HK-2 (cell line): ENCODE results near the gene HEY2.
"Not testable (repeated sequence)": the region's sequence is repeated elsewhere in the genome, so short reads cannot be mapped to it uniquely, and the experiment has no call there.

Experiments
- DNase-seq: peaks from one replicate; pipeline ENCODE4 v3.0.0-alpha.2; 2018; ENCODE audit not compliant: unreplicated experiment

Gene HEY2

GRCh38 chr6:125795301-125795700 is 45.9 kb downstream of the HEY2 start:
- no peak for DNase-seq

DNA sequence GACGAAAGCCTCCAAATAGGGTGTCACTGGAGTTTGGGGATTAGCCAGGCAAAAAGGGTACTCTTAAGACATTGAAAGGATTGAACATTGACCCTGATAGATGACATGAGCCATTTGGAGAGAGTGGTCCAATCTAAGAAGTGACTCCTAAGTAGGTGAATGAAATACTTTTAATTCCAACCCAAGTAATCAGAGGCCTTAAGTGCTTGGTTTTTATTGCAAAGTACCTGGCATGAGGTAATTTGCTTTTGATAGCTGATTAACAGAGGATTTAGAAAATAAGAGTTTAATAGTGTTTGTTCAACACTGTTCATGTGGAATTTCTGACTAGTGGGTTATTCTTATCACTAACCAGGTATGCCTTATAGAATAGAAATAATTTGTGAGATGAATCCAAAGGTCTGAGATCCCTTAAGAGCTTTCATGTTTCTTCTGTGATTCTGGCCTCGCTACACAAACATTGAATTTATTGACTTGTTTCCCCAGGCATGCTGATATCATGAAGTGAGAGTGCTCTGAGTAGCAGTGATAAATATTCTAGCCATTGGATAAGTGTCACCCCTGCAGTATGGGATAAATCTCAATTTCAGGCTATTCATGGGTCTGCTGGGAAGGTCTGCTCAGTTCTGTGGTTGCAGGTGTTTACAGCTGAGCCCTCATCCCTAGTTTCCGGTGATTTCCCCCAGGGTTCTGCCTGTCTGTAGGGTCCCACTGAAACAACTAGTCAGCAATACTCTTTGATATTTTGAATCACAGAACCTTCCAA is 47.9 kb downstream of the HEY2 start:
- no peak for DNase-seq

DNA sequence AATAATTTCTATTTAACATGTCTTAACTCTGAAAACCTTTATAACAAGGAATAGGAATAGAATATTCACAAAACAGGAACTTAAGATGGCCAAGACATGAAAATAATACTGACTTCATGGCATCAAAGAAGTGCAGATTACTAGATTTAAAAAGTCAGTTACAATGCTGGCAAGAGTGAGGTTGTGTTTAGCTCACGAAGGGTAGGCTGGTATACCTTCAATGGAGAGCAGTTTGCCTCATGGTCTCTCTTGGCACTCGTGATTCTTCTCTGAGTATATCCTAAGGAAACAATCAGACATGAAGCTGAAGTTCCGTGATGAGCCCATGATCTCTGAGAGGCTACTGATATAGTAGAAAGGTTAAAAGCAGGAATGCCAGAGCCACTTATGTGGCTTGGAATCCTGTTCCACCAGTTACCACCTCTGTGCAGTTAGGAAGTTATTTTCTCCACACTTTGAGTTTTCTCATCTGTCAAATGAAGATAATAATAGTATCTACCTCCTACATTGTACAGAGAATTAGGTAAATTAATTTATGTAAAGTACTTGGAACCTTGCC is 48.5 kb downstream of the HEY2 start:
- no peak for DNase-seq

- DNase-seq, result no peak
Observed at GRCh38 chr6:125798734-125799508, 49.5 kb downstream of the HEY2 start.

DNA sequence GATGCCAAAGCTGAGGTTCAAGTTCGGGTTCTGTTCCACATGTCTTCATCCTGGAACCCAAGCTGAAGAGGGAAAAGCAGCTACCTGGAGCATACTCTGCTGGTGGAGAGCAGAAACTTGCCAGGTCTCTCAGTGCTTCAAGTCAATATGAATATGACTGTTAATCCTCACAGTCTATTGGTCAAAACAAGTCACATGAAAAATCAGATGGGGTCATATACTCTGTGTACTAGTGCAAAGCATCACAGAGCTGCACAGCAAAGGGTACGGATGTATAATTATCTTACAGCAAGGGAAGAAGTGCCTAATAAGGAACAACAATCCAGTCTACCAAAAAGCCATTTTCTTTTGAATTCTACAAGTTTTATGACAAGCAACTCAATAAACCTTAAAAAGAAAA is 53.0 kb downstream of the HEY2 start:
- DNase-seq, result no peak

DNA sequence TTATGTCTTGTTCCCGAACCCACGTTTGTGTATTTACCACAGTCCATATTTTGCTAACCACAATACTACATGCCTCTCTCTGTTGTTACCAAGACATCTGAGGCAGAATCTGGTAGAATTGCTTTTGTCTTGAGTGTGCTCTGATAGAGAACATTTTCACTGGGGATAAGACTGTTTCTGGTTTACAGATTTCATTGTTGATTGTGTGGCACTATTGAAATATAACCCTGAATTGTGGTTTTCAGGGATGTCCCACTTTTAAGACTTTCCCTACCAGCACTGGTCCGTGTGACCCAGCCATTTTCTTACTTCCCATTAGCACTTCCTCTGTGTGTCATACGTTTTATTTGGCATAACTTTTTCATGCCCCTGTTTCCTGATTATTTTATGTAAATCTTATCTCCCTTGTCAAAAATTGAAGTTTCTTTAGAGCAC is 53.5 kb downstream of the HEY2 start:
- DNase-seq, result no peak

GRCh38 chr6:125804264-125804663 is 54.8 kb downstream of the HEY2 start:
- no peak for DNase-seq

DNA sequence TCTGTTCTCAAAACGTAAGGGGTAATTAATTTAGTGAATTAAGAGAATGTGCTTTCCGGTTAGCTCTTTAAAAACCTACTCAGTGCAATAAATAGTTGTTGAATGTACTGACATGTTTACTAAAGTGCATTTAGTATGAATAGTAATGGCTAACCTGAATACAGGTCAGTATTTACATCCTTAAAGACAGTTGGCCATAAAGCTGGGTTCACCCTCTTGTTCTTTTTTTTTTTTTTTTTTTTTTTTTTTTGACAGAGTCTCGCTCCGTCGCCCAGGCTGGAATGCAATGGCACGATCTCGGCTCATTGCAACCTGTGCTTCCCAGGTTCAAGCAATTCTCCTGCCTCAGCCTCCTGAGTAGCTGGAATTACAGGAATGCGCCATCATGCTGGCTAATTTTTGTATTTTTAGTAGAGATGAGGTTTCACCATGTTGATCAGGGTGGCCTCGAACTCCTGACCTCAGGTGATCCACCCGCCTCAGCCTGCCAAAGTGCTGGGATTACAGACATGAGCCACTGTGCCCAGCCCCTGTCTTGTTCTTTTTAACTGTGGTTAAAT is 55.5 kb downstream of the HEY2 start:
- not testable (repeated sequence) for DNase-seq

- no peak for DNase-seq
Observed at GRCh38 chr6:125806813-125807212, 57.4 kb downstream of the HEY2 start.

- no peak for DNase-seq
Observed at GRCh38 chr6:125807293-125807692, 57.9 kb downstream of the HEY2 start.

DNA sequence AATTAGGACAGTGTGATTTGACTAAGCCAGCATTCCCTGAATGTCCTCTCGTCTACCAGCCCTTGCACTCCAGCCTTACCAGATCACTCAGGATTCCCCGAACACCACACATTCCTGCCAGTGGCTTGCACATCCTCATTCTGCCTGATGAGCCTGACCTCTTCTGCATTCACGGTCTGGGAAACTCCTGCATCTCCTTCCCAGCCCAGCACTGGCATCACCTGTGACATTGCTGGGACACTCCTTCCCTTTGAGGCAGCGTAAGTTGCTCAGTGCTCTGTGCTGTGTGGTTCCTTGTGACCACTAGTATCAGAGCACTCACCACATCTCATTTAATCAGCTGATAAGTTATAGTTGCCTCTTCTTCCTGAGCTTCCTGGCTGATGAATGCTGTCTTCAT is 58.6 kb downstream of the HEY2 start:
- DNase-seq, result no peak

GRCh38 chr6:125808591-125808990 is 59.2 kb downstream of the HEY2 start:
- no peak for DNase-seq

DNA sequence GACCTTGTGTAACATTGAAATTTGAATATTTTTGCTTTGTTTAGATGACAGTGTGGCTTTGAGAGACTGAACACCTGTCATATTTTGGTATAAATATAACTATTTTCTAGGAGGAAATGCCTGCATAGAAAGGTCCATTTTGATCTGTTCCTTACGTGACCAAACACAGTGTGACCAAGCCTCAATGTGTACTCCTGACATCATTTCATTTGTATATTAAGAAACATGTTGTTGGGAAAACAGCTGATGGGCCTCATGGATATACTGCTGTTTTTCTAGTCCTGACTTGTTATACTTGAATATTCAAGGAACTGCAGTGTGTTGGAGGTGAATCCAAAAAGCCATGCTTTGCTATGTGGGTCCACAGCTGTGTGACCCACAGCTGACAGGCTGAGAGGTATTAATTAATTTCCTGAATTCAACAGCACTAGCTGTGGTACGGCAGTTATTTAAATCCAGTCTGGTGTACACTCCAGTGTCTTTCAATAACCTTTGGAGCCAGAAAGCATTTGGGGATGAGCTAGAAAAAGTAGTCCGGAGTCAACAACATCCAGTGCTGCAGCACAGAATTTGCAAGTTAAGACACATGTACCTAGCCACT is 60.2 kb downstream of the HEY2 start:
- no peak for DNase-seq

- no peak for DNase-seq
Observed at GRCh38 chr6:125810445-125810844, 61.0 kb downstream of the HEY2 start.
